GM12864 (cell line): ENCODE data around the gene ZNF287.

Experiments
- DNase-seq: peaks from one replicate; pipeline ENCODE4 v3.0.0-alpha.2; 2011; ENCODE audit warnings: low read depth
- H3K4me3 ChIP-seq: 2 replicates; pipeline ENCODE4 v1.5.1; 2011; ENCODE audit warnings: mild to moderate bottlenecking, low read depth, low read length, control low read depth
- TF ChIP-seq, protein P1 (sequence below): IDR thresholded peaks from 2 replicates; pipeline ENCODE4 v1.5.1; 2011; ENCODE audit warnings: low read depth, mild to moderate bottlenecking, moderate library complexity, low read length, control low read depth, inconsistent platforms; ENCODE audit errors: missing control alignments

ZNF287 gene

DNA sequence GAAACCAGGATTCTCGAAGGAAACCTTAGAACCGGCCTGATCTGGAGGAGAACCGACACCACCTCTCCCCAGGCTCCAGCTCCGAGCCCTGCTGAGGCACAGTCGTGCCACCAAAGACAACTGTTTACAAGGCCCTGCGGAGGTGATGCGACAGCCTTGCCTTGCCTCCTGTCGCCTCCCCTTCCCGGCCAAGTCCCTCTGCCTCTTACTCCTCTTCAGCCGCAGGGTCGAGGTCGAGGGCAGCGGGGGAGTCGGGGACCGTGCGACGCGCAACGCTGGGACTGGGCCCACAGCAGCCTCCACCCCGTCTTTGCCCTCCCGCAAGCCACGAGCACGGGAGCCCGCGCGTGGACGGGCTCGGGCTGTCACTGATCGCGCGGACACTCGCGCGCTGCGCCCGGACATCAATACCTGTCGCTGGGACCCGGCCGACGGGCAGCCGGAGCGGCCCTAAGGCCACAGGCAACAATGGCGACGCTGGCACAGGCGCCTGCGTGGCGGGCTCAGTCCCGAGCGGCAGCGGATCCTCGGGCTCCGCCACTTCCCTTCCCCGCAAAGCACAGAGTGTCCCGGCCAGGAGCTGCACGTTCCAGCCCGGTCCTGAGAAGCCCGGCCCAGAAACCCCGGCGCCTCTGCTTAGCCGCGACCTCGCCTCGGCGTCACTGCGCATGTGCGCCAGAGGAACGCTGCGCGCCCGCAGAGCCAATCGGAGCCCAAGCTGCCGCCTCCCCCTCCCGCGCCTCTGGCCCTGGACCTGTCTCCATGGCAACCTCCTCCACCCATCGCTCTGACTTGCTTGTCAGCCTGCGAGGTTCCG lies at the start of gene ZNF287:
Gene ZNF287 (minus strand): TSS at position 664 of the 817 bp plus-strand sequence. CDS start 1,473 bp downstream, outside the sequence.
- peak within 1 kb of the TSS; percentile 72 for H3K4me3 ChIP-seq
- DNase-seq, result peak; percentile 73
- TF ChIP-seq, protein P1, sequence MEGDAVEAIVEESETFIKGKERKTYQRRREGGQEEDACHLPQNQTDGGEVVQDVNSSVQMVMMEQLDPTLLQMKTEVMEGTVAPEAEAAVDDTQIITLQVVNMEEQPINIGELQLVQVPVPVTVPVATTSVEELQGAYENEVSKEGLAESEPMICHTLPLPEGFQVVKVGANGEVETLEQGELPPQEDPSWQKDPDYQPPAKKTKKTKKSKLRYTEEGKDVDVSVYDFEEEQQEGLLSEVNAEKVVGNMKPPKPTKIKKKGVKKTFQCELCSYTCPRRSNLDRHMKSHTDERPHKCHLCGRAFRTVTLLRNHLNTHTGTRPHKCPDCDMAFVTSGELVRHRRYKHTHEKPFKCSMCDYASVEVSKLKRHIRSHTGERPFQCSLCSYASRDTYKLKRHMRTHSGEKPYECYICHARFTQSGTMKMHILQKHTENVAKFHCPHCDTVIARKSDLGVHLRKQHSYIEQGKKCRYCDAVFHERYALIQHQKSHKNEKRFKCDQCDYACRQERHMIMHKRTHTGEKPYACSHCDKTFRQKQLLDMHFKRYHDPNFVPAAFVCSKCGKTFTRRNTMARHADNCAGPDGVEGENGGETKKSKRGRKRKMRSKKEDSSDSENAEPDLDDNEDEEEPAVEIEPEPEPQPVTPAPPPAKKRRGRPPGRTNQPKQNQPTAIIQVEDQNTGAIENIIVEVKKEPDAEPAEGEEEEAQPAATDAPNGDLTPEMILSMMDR, result no peak

DNA sequence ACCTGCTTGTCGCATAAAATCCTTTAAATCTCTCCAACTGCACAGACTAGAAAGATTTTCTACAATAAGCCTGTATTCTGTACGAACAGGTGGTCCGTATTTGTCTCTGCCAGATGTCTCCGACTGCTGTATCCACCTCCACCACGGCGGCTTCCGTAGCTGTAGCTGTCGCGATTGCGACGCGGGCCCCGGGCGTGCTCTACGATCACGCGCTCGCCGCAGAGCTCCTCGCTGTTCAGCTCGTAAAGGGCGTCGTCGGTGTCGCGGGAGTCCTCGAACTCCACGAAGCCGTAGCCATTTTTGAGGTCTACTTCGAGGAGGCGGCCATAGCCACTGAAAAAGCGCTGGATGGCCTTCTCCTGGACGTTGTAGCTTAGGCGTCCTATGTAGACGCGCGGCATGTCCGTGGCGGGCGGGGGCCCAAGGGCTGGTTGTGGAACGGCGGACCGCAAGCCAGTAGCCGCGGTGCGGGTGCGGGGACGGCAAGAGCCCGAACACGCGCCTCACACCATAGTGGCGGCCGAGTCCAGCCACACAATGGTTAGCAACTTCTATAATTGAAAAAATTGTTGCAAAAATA lies 48.6 kb upstream of the ZNF287 start:
- TF ChIP-seq, protein P1, result no peak
- DNase-seq, result no peak

DNA sequence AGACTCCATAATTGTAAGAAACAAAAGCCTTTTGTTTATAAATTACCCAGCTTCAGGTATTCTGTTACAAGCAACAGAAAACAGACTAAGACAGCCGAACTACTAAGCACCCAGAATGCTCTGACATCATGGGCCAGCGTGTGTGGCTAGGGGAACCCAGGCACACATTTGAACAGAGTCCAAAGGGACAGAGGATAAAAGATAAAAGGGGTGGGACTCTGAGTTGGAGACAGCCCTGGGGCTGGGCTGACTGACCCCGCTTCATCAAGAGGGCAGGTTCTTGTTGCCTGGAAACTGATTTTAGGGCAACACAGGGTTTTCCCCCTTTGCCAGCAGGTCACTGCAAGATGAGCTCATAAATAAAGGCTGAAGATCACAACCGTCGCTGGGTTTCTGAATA lies 30.5 kb upstream of the ZNF287 start:
- H3K4me3 ChIP-seq, result no peak overlapping the region
- DNase-seq, result no peak
- TF ChIP-seq, protein P1, result no peak

More for the DNA sequence above, 48.6 kb upstream of the ZNF287 start:
- H3K4me3 ChIP-seq, result no peak overlapping the region

DNA sequence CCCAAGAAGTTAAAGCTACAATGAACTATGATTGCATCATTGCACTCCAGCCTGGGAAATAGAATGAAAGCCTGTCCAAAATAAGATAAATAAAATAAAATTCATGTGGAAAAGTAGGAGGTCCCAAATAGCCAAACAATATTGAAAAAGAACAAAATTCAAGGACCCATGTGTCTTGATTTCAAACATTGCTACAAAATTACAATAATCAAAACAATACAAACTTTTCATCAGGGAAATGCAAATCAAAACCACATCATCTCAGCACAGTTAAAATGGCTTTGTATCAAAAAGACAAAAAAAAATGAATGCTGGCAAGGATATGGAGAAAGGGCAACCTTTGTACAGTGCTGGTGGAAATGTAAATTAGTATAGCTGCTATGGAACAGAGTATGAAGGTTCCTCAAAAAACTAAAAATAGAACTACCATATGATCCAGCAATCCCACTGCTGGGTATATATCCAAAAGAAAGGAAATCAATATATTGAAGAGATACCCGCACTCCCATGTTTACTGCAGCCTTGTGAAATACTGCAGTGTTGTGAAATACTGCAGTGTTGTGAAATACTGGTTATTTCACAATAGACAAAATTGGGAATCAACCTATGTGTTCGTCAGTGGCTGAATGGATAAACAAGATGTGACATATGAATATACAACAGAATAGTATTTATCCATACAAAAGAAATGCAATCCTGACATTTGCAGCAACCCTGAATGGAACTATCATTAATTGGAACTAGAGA lies 24.5 kb upstream of the ZNF287 start:
- TF ChIP-seq, protein P1, result no peak
- H3K4me3 ChIP-seq, result no peak overlapping the region
- no peak for DNase-seq

DNA sequence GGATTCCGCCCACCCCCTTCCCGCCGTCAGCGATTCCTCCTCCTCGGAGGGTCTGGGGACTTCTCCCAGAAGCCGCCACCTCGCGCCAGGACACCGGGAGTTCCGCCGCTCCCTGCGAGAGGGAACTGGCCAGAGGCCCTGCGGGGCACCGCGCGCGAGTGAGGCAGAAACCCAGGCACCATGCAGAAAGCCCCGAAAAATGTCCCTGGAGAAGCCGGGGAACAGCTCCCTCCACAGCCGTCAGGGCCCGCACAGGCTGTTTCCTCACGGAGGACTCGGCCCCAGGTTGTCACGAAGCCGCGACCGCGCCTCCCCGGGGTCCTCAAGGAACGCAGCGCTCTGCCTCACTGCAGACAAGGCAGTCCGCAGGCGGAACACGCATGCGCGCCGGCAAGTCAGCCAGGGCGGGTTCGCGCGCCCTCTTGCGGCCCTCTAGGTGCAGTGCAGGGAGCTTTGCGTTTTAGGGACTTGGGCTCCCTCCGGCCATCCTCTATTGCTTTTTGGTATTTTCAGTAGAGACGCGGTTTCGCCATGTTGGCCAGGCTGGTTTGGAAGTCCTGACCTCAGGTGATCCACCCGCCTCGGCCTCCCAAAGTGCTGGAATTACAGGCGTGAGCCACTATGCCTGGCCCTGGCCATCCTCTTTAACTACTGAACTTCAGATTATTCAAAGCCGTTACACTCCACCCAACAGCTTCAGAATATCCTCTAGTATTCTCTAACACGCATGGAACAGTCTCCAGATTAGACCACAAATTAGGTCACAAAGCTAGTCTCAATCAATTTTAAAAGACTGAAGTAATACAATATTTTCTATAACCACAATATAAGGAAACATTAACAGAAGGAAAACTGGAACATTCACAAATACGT lies 20.3 kb upstream of the ZNF287 start:
- TF ChIP-seq, protein P1, result peak; percentile 96
- peak; percentile 50 for DNase-seq
- H3K4me3 ChIP-seq, result peak overlapping the region; percentile 62

DNA sequence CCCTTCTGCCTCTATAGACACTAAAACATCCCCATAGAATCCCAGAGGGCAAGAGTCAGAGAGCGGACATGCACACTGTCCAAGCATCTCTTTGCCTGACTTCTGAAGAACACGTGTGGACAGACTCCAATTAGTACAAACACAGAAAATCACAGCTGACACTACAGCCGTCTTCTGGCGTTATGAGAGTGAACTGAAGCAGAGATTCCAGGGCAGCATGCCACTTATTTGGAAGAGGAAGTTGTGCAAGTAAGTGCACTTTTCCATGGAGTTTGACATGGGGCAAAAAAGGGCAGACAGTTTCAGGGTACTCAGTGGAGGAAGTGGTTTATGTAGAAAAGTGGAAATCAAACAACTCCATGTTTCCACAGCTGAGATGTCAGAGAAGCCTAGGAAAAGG lies 16.8 kb upstream of the ZNF287 start:
- no peak for DNase-seq
- TF ChIP-seq, protein P1, result no peak
- no peak overlapping the region for H3K4me3 ChIP-seq
